ENCODE results near the gene MTARC2.
"Not testable (repeated sequence)": the region's sequence is repeated elsewhere in the genome, so short reads cannot be mapped to it uniquely, and the experiment has no call there.

MTARC2 gene

DNA sequence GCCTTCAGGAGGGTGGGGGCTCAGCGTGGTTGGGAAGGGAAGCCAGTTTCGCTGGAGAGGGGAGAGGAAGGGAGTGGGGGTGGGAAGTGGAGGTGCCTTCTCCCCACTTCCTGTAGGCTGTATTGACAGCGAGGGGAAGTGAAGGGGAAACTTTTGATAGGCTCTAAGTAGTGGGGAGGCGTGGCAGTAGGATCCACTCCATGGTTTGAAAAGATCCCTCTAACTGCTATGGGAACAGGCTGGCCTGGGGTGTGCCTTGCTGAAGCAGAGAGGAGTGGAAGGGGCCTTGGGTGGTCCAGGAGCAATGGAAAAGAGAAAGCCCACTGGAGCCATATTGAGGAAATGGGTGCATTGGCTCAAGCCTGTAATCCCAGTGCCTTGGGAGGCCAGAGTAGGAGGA is 37.8 kb upstream of the MTARC2 start:
- DNase-seq (ENCODE audit: low read depth in 1 of 2, low spot score in 1 of 2) = no peak
- in situ Hi-C loops (cut with HindIII; ENCODE audit: low pct_unique_long_range_greater_than_20kb, low sequenced_read_pairs) = no loop called here
- no peak for TF ChIP-seq JUND (IDR thresholded peaks at IDR 0.05; ENCODE audit: low read depth)

DNA sequence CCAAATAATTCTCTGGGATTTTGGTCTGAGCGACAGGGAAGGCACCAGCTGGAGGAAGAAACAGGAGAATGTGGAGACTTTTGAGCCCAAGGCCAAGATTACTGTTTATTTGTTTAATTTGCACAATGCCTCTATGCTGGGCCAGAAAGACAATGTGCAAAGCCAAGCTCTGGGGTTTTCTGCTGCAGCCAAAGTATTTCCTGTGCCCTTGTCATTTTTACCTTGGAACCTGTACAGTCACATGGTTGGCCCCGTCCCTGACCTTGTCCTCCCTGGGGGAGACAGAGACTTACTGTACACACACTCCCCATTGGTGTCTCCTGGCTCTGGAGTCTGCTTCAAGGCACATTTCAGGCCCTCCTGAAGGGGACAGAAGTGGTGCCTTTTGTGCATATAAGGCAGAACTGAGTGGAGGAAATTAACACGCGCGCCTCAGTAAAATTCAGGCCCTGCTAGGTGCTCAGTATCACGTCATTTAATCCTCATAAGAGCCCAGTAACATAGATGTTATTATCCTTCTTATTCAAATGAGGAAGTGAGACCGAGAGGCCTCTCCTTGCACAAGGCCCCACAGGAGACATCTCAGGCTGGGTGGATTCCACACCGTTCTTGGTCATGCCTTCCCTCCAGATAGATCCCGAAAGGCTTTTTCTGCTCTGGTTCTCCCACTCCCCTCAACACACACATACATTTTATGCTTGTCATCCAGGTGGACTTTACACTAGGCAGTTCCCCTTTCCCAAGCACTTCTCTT is 36.9 kb upstream of the MTARC2 start:
- no peak for TF ChIP-seq JUND (IDR thresholded peaks at IDR 0.05; ENCODE audit: low read depth)
- in situ Hi-C loops (cut with HindIII; ENCODE audit: low pct_unique_long_range_greater_than_20kb, low sequenced_read_pairs) = no loop called here
- DNase-seq (ENCODE audit: low read depth in 1 of 2, low spot score in 1 of 2) = peak in 1 of 2 experiments; percentile 75

DNA sequence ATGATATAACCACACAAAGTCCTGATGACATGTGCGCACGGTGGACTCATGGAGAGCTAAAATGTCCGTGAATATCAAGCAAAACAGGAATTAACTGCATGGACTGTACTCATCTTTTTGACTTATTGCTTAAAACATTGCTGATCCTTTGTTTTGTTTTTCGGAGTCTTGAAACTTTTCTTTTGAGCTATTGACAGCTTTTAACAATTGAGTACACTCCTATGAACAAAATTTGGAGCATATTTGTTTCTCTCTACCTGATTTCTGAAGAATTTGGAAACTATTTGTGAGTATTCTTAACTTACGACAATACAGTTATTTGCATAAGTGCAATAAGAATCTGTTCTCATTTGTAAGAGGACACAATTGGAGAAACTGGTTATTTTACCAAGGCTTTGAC is 32.1 kb upstream of the MTARC2 start:
- DNase-seq (ENCODE audit: low read depth in 1 of 2, low spot score in 1 of 2); in situ Hi-C loops (cut with HindIII; ENCODE audit: low pct_unique_long_range_greater_than_20kb, low sequenced_read_pairs): not testable (repeated sequence)

DNA sequence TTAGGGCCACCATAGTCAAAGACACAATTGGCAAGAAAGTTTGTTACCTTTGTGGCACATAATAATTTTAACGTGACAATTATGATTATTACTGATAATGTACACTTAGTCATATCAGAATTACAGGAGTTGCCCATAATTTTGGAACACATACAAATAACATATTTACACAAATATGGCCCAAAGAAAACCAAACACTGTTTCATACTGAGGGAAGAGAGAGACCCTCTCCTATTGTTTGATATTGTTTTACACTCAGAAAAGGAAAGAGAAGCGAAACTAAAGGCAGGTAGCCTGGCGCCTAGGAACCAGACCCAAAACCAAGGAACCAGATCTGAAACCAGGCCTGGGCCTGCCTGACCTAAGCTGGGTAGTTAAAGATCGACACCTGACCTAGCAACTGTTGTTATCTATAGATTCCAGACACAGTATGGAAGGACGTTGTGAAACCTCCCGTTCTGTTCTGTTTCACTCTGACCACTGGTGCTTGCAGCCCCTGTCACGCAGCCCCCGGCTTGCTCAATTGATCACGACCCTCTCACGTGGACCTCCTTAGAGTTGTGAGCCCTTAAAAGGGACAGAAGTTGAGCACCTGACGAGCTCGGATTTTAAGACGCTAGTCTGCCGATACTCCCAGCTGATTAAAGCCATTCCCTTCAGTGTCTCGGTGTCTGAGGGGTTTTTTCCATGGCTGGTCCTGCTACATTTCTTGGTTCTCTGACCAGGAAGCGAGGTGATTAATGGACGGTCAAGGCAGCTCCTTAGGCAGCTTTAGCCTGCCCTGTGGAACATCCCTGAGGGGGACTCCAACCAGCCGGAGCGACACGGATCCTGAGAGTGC is 30.1 kb upstream of the MTARC2 start:
- no peak for TF ChIP-seq JUND (IDR thresholded peaks at IDR 0.05; ENCODE audit: low read depth)
- in situ Hi-C loops (cut with HindIII; ENCODE audit: low pct_unique_long_range_greater_than_20kb, low sequenced_read_pairs) = no loop called here
- no peak for DNase-seq (ENCODE audit: low read depth in 1 of 2, low spot score in 1 of 2)

DNA sequence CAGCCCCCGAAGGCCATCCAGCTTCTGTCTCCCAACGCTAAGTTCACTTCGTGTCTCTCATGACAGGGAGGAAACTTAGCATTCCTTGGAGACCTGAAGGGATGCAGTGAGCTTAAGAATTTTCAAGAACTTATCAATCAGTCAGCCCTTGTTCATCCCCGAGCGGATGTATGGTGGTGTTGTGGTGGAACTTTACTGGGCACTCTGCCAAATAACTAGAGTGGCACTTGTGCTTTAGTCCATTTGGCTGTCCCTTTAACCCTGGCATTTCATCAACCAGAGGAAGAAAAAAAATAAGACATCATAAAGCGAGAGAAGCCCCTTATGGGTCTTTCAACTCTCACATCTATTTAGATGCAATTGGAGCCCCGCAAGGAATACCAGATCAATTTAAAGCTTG is 26.9 kb upstream of the MTARC2 start:
- in situ Hi-C loops (cut with HindIII; ENCODE audit: low pct_unique_long_range_greater_than_20kb, low sequenced_read_pairs); DNase-seq (ENCODE audit: low read depth in 1 of 2, low spot score in 1 of 2): not testable (repeated sequence)

DNA sequence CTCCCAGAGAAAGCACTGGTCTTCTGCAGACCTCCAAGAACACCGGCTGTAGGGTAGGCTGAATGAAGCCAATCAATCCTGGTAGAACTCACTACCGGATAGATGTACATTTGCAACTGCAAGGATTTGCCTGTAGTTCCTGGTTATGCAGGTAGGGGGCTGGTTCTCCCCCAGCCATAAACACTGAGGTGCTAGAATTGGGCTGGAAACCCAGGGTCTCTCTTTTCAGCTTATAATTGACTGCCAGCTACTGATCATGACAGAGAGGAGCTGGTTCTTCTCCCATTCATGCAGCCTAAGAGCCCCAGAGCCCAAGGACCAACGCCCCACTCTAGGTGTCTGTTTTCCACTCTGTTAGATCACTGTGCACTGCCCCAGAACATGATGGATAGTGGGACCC is 21.5 kb upstream of the MTARC2 start:
- in situ Hi-C loops (cut with HindIII; ENCODE audit: low pct_unique_long_range_greater_than_20kb, low sequenced_read_pairs) = no loop called here
- no peak for DNase-seq (ENCODE audit: low read depth in 1 of 2, low spot score in 1 of 2)

DNA sequence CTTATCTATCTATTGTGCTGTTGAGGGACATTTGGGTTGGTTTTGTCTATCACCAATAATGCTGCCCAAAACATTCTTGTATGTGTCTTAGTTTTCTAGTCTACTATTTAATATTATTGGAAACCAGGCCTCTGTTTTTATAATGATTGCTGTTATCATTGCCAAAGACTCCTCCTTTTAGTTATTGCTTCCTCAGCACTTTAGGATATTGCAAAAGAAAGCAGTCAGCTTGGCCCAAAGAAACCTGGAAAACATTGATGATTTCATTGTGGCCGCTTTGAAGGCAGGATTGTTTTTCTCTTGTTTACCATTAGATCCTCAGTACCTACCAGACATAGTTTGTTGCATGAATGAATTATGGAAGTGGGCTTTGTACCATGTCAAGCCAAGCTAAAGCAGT is 20.6 kb upstream of the MTARC2 start:
- in situ Hi-C loops (cut with HindIII; ENCODE audit: low pct_unique_long_range_greater_than_20kb, low sequenced_read_pairs) = no loop called here
- no peak for TF ChIP-seq JUND (IDR thresholded peaks at IDR 0.05; ENCODE audit: low read depth)
- DNase-seq (ENCODE audit: low read depth in 1 of 2, low spot score in 1 of 2) = no peak

More for the DNA sequence above, 21.5 kb upstream of the MTARC2 start:
- no peak for TF ChIP-seq JUND (IDR thresholded peaks at IDR 0.05; ENCODE audit: low read depth)

DNA sequence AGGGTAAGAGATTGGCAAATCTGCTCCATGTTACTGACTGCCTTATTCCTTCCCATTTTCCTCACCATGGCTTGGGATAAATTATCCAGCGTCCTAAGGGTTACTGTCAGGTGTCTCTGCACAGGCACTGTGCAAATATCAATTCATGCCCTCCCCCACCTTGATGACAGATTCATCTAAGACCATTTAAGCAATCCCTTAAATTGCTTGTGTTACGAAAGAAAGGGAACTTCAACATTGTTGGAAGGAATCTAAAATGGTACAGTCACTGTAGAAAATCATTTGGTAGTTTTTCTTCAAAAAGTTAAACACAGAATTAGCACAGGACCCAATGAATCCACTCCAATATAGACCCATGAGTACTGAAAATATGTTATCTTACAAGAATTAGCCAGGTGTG is 17.6 kb upstream of the MTARC2 start:
- in situ Hi-C loops (cut with HindIII; ENCODE audit: low pct_unique_long_range_greater_than_20kb, low sequenced_read_pairs) = no loop called here
- no peak for TF ChIP-seq JUND (IDR thresholded peaks at IDR 0.05; ENCODE audit: low read depth)
- DNase-seq (ENCODE audit: low read depth in 1 of 2, low spot score in 1 of 2) = no peak

DNA sequence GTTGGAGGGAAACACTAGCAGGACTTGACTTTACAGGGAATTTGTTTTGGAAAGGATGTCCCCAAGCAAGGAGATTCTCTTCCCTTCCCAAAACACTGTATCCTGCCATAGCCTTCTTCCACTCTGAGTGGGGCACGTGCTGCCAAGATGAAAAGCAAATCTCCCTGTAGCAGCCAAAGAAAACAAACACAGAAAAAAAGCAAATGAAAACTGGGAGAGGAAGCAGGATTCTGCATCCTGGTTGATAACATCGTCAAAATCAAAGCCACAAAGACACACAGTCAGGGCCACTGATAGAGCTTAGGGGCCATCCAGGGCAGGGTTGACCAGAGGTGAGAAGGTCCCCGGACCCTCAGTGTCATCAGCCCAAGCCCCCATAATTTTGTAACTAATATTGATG is 16.0 kb upstream of the MTARC2 start:
- no peak for DNase-seq (ENCODE audit: low read depth in 1 of 2, low spot score in 1 of 2)
- in situ Hi-C loops (cut with HindIII; ENCODE audit: low pct_unique_long_range_greater_than_20kb, low sequenced_read_pairs) = no loop called here
- no peak for TF ChIP-seq JUND (IDR thresholded peaks at IDR 0.05; ENCODE audit: low read depth)

DNA sequence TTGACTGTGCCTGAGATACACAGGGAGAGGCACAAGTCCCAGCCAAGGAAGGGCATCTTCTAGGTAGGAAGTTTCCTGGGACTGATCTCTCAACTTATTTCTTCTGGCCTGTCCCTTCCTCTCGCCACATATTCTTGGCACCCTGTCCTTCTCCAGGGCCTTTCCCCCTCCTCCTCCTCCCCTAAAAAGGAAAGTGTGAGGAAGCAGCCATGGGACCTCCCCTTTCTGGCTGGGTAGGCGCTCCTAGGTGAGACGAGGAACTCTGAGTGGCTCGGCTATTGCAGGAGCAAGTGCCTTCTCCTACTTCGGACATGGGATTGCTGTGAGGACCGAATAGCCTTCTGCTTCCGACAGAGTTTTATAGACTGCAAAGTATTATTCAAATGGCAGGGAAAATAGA is 15.5 kb upstream of the MTARC2 start:
- no peak for DNase-seq (ENCODE audit: low read depth in 1 of 2, low spot score in 1 of 2)
- in situ Hi-C loops (cut with HindIII; ENCODE audit: low pct_unique_long_range_greater_than_20kb, low sequenced_read_pairs) = no loop called here
- TF ChIP-seq JUND (IDR thresholded peaks at IDR 0.05; ENCODE audit: low read depth) = no peak

DNA sequence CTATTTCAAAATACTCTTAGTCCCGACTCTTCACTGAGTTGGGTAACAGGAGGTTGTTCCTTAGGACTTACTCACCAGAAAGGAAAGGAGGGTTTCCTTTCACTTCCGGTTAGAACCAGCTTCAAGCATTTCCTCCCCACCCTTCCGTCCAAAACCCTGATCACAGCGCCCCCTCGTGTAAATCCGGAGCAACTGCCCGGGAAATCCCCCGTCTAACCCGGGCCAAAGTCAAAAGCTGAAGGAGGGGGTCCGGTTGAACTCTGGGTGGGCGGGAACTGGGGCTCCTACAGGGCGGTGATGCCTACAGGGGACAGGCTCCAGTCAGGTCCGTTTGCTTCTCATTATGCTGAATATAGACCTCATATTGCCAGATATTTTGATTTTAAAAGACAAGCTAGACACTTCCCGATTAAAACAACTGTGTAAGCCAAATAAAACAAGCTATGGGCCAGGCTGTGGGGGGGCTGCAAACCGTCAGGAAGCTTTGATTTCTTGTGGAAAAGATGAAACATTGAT is 15.0 kb upstream of the MTARC2 start:
- TF ChIP-seq JUND (IDR thresholded peaks at IDR 0.05; ENCODE audit: low read depth) = no peak
- peak; percentile 35 to 90 for DNase-seq (ENCODE audit: low read depth in 1 of 2, low spot score in 1 of 2)
- in situ Hi-C loops (cut with HindIII; ENCODE audit: low pct_unique_long_range_greater_than_20kb, low sequenced_read_pairs) = no loop called here

DNA sequence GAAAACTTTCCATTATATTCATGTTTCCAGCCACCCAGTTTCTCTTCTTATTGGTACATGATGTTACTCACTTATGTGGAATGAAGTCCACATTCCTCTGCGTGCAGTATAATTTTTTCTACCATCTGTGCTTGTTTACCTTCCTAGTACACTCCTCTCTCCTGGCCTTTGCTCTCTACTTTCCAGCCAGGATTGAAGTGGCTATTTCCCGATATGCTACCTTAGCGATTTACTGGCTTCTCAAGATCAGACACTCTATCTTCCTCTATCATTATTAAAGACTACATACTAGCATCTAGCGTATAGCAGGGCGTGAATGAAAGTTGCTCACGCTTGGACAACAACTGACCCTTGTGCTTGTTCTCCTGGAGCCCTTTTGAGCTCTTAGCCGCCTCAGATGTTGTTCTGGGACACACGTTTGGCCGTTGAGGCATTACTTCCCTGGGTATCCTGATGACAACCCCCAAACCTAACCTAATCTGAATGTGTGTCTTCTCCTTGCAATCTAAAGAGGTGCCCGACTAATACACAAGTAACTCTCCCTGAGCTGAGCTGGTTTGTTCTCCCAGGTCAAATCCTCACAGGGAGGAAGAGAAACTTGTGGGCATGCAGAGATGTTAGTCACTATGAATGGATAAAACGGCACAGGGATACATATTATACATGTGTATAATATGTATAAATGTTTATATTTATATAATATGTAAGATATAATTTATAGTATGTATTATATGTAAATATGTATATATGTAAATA is 13.4 kb upstream of the MTARC2 start:
- DNase-seq (ENCODE audit: low read depth in 1 of 2, low spot score in 1 of 2) = peak; percentile 40 to 69
- TF ChIP-seq JUND (IDR thresholded peaks at IDR 0.05; ENCODE audit: low read depth) = peak; percentile 53; the same call in 1 of the 2 replicates
- in situ Hi-C loops (cut with HindIII; ENCODE audit: low pct_unique_long_range_greater_than_20kb, low sequenced_read_pairs) = no loop called here

DNA sequence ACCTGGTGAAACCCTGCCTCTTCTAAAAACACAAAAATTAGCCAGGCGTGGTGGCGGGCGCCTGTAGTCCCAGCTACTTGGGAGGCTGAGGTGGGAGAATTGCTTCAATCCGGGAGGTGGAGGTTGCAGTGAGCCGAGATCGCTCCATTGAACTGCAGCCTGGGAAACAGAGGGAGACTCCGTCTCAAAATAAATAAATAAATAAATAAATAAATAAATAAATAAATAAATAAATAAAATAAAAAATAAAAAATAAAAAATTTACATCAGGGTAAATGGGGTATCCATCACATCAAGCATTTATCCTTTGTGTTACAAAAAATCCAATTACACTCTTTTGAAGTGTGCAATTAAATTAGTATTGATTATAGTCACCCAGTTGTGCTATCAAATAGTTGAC is 11.8 kb upstream of the MTARC2 start:
- in situ Hi-C loops (cut with HindIII; ENCODE audit: low pct_unique_long_range_greater_than_20kb, low sequenced_read_pairs); DNase-seq (ENCODE audit: low read depth in 1 of 2, low spot score in 1 of 2): not testable (repeated sequence)
